ENCODE results near the gene TAF6L. TPM values are rescaled to one million over a fixed set of nuclear protein-coding genes. Genes with fewer than 3 reads are reported as not detected.

The TAF6L gene
- total and polyA plus RNA-seq, 2 donors (not counting 1 experiment from before 2014, with no cell fraction given): 28.2 to 48.2 TPM

DNA sequence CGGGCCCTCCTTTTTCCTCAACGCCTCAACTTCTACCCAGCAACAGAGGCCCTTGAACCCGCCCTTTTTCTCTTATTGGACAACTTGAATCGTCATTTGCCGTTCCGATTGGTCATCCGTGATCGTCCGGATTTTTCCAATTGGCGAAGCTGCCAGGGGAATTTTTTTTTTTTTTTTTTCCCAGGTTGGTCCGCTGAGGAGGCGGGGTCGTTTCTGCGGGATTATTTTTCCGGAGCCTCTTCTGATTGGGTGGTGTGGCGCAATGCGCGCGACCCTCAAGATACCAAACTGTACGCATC lies 43.4 kb upstream of the TAF6L start:
- ChIA-PET POLR2A (interaction anchor here (0.5 to 4.9 kb wide), 23 partner anchors 14 to 154 kb away, joined by 3 to 75 read pairs (median 6); partner anchors contain the start of genes BSCL2, C11orf98, CSKMT and EEF1G), CTCF (interaction anchor here (0.7 to 5.5 kb wide), 13 partner anchors 19 to 333 kb away, joined by 3 to 34 read pairs (median 4); partner anchors contain the start of genes B3GAT3, BSCL2, SLC3A2 and TMEM179B)
- ATAC-seq (ENCODE audit: low read depth): peak; percentile 54
- peak overlapping the region; percentile 93 for H3K9ac ChIP-seq (ENCODE audit: low read length)
- no peaks in the 10 kb centered on the region for H3K9me3 Mint-ChIP-seq (ENCODE audit: insufficient read depth)
- peak overlapping the region; percentile 90 to 91 for H3K27ac ChIP-seq (ENCODE audit: low read length in 2 of 2)
- H3K4me2 ChIP-seq (replicated peaks; ENCODE audit: low read depth, low read length, poor library complexity, severe bottlenecking): peak overlapping the region; percentile 91
- H3K9me3 ChIP-seq (ENCODE audit: control extremely low read depth in 1 of 3, control insufficient read depth in 2 of 3, insufficient read depth in 1 of 3, low read length in 2 of 3): no peaks in the 10 kb centered on the region
- peak overlapping the region; percentile 95 for H3K4me3 Mint-ChIP-seq
- H2AFZ ChIP-seq (ENCODE audit: insufficient read depth, low read depth, low read length, poor library complexity, severe bottlenecking): peak overlapping the region; percentile 91
- peaks cover 81% of the 10 kb centered on the region for H3K79me2 ChIP-seq (ENCODE audit: control insufficient read depth, insufficient read depth, low read length)
- peak overlapping the region; percentile 99 for H3K27ac Mint-ChIP-seq
- WGBS (ENCODE audit: insufficient coverage): 0% methylated on average over 20 of the region's 20 CpGs
- H3K27me3 Mint-ChIP-seq: no peaks in the 10 kb centered on the region
- intact Hi-C loops (cut with micrococcal nuclease): loop anchor here (1.0 to 2.0 kb wide), 15 partner anchors 19 to 153 kb away; partner anchors contain the start of genes EML3, INTS5, POLR2G and ROM1
- TF ChIP-seq EZH2 (IDR thresholded peaks at IDR 0.05; ENCODE audit: borderline replicate concordance, insufficient read depth, low read depth, low read length, poor library complexity, severe bottlenecking): no peak
- TF ChIP-seq, protein P1, sequence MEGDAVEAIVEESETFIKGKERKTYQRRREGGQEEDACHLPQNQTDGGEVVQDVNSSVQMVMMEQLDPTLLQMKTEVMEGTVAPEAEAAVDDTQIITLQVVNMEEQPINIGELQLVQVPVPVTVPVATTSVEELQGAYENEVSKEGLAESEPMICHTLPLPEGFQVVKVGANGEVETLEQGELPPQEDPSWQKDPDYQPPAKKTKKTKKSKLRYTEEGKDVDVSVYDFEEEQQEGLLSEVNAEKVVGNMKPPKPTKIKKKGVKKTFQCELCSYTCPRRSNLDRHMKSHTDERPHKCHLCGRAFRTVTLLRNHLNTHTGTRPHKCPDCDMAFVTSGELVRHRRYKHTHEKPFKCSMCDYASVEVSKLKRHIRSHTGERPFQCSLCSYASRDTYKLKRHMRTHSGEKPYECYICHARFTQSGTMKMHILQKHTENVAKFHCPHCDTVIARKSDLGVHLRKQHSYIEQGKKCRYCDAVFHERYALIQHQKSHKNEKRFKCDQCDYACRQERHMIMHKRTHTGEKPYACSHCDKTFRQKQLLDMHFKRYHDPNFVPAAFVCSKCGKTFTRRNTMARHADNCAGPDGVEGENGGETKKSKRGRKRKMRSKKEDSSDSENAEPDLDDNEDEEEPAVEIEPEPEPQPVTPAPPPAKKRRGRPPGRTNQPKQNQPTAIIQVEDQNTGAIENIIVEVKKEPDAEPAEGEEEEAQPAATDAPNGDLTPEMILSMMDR (IDR thresholded peaks at IDR 0.05): no peak
- peaks cover 50% of the 10 kb centered on the region for H3K4me1 Mint-ChIP-seq
- peak; percentile 97 for DNase-seq
- no peaks in the 10 kb centered on the region for H3K27me3 ChIP-seq (replicated peaks in 1 of 4; ENCODE audit: control extremely low read depth in 1 of 4, control insufficient read depth in 3 of 4, insufficient read depth in 4 of 4, low read length in 3 of 4)
- peaks cover under 1 to 19% of the 10 kb centered on the region in 2 experiments for H3K36me3 ChIP-seq (replicated peaks in 1 of 2; ENCODE audit: control extremely low read depth in 1 of 2, control insufficient read depth in 1 of 2, extremely low read depth in 1 of 2, insufficient read depth in 2 of 2, low read length in 1 of 2)
- H3K4me3 ChIP-seq (ENCODE audit: control extremely low read depth in 1 of 5, extremely low read depth in 1 of 5, insufficient read depth in 1 of 5, low read depth in 2 of 5, low read length in 4 of 5): peak overlapping the region; percentile 96 to 100 (median 99)
- H4K20me1 ChIP-seq (ENCODE audit: control insufficient read depth, insufficient read depth, low read length, poor library complexity, severe bottlenecking): peaks cover 48% of the 10 kb centered on the region
- peaks cover 37 to 41% of the 10 kb centered on the region in 2 donors for H3K4me1 ChIP-seq (ENCODE audit: control insufficient read depth in 2 of 2, insufficient read depth in 2 of 2, low read length in 2 of 2)

Measured in B cell (primary cell).